Prostate gland (tissue), 2 donors: ENCODE data around the gene LYPD5. TPM values are rescaled to one million over a fixed set of nuclear protein-coding genes. Genes with fewer than 3 reads are reported as not detected.

Experiments used
- DNase-seq: peaks from one replicate; pipeline ENCODE4 v3.0.0-alpha.2; 2019; ENCODE audit warnings: low spot score
- H3K27ac ChIP-seq, 2 donors: fragments of 200-600 bp; sonication (generic); 2 replicates each; pipeline ENCODE4 v1.5.1; 2017 to 2019
- H3K27me3 ChIP-seq: fragments of 200-600 bp; sonication (generic); replicated peaks from 2 replicates; pipeline ENCODE4 v1.5.1; 2019; ENCODE audit not compliant: insufficient read depth
- H3K36me3 ChIP-seq, 2 donors: fragments of 200-600 bp; sonication (generic); 1 replicate in 1 of 2; 2 replicates in 1 of 2; pipeline versions ENCODE4 v1.5.1 to v1.8.1; 2017 to 2019
- H3K4me1 ChIP-seq: fragments of 200-600 bp; sonication (generic); replicated peaks from 2 replicates; pipeline ENCODE4 v1.5.1; 2019
- H3K4me3 ChIP-seq, 2 donors: fragments of 200-600 bp; sonication (generic); 2 replicates each; pipeline ENCODE4 v1.5.1; 2017 to 2019
- H3K9me3 ChIP-seq: fragments of 200-600 bp; sonication (generic); 2 replicates; pipeline ENCODE4 v1.5.1; 2017
- CTCF ChIP-seq, 4 experiments: fragments of 200-600 bp in 2 of 4; fragments of 450-650 bp in 2 of 4; sonication (generic) in 2 of 4; IDR thresholded peaks; 1 replicate in 3 of 4; 2 replicates in 1 of 4; pipeline ENCODE4 v1.5.1; 2016 to 2019; ENCODE audit warnings: antibody characterized with exemption in 4 of 4, mild to moderate bottlenecking in 2 of 4, moderate library complexity in 2 of 4
- POLR2A ChIP-seq: fragments of 450-650 bp; IDR thresholded peaks from one replicate; pipeline ENCODE4 v1.6.1; 2016; ENCODE audit warnings: antibody characterized with exemption, mild to moderate bottlenecking
- POLR2AphosphoS5 ChIP-seq: sonication (generic); formaldehyde crosslinking; IDR thresholded peaks from one replicate; pipeline ENCODE4 v1.6.1; 2017; ENCODE audit warnings: antibody characterized with exemption
- WGBS: methylation state at CpG from one replicate; pipeline ENCODE4 v1.1.5; 2018; 5-methylcytosine and 5-hydroxymethylcytosine counted together
- intact Hi-C: fragments of 100-400 bp; cut with DNase I; formaldehyde crosslinking; loops from one replicate; pipeline ENCODE4 v1.14.2; 2022
- total RNA-seq, 2 donors: library from RNA; depleted of rRNA; stranded (reverse); fragments of >200 nt; gene quantifications; one replicate each; pipeline ENCODE4 v1.1.0, GENCODE V29; 2016

Gene LYPD5
- total RNA-seq, 2 donors from 2014 or later = 2.7 to 6.2 TPM

- no peak overlapping the region for H3K4me3 ChIP-seq
- H3K27ac ChIP-seq = no peak overlapping the region
- no peaks in the 10 kb centered on the region for H3K9me3 ChIP-seq
- intact Hi-C loops = loop anchor here (10.0 kb wide), 1 partner anchor 215 kb away; the partner anchor contains the start of gene ZNF575
- H3K4me1 ChIP-seq = no peaks in the 10 kb centered on the region
- H3K27me3 ChIP-seq = no peaks in the 10 kb centered on the region
- peaks cover 4 to 7% of the 10 kb centered on the region in 2 donors for H3K36me3 ChIP-seq
- no peak for DNase-seq
- no peak for TF ChIP-seq POLR2AphosphoS5
- no peak for TF ChIP-seq POLR2A
- TF ChIP-seq CTCF (IDR thresholded peaks at IDR 0.05) = no peak
- 92% methylated on average over 1 of the region's 1 CpG for WGBS
Observed at GRCh38 chr19:43749898-43750297, 52.3 kb downstream of the LYPD5 start.

- no peak overlapping the region for H3K4me3 ChIP-seq
- H3K9me3 ChIP-seq = no peaks in the 10 kb centered on the region
- intact Hi-C loops = no loop called here
- 84% methylated on average over 7 of the region's 7 CpGs for WGBS
- no peaks in the 10 kb centered on the region for H3K27me3 ChIP-seq
- DNase-seq = no peak
- no peaks in the 10 kb centered on the region for H3K4me1 ChIP-seq
- peaks cover 4 to 7% of the 10 kb centered on the region in 2 donors for H3K36me3 ChIP-seq
- TF ChIP-seq POLR2AphosphoS5 (no peak), POLR2A (no peak), CTCF (IDR thresholded peaks at IDR 0.05) (no peak)
- no peak overlapping the region for H3K27ac ChIP-seq
Observed at GRCh38 chr19:43749152-43749551, 53.1 kb downstream of the LYPD5 start.

- 87% methylated on average over 4 of the region's 4 CpGs for WGBS
- no peak for TF ChIP-seq CTCF (IDR thresholded peaks at IDR 0.05)
- no peak for TF ChIP-seq POLR2AphosphoS5
- no peak for TF ChIP-seq POLR2A
- H3K27me3 ChIP-seq = no peaks in the 10 kb centered on the region
- H3K4me1 ChIP-seq = no peaks in the 10 kb centered on the region
- intact Hi-C loops = no loop called here
- no peak overlapping the region for H3K27ac ChIP-seq
- no peaks in the 10 kb centered on the region for H3K9me3 ChIP-seq
- peaks cover 4 to 7% of the 10 kb centered on the region in 2 donors for H3K36me3 ChIP-seq
- H3K4me3 ChIP-seq = no peak overlapping the region
- no peak for DNase-seq
Observed at GRCh38 chr19:43748685-43749084, 53.6 kb downstream of the LYPD5 start.

GRCh38 chr19:43748205-43748594 lies 54.0 kb downstream of the LYPD5 start:
- Histone ChIP-seq H3K36me3 (peaks cover 4 to 7% of the 10 kb centered on the region in 2 donors), H3K27me3 (no peaks in the 10 kb centered on the region), H3K27ac (no peak overlapping the region), H3K9me3 (no peaks in the 10 kb centered on the region), H3K4me3 (no peak overlapping the region), H3K4me1 (no peaks in the 10 kb centered on the region)
- TF ChIP-seq POLR2A (no peak), POLR2AphosphoS5 (no peak), CTCF (IDR thresholded peaks at IDR 0.05) (no peak)
- intact Hi-C loops = no loop called here
- DNase-seq = no peak
- WGBS = 85% methylated on average over 4 of the region's 4 CpGs

- H3K27ac ChIP-seq = no peak overlapping the region
- H3K4me1 ChIP-seq = no peaks in the 10 kb centered on the region
- intact Hi-C loops = no loop called here
- no peak for DNase-seq
- TF ChIP-seq CTCF (IDR thresholded peaks at IDR 0.05) (no peak), POLR2AphosphoS5 (no peak), POLR2A (no peak)
- H3K4me3 ChIP-seq = no peak overlapping the region
- no peaks in the 10 kb centered on the region for H3K27me3 ChIP-seq
- H3K9me3 ChIP-seq = no peaks in the 10 kb centered on the region
- peaks cover 4 to 7% of the 10 kb centered on the region in 2 donors for H3K36me3 ChIP-seq
- 87% methylated on average over 14 of the region's 16 CpGs for WGBS
Observed at GRCh38 chr19:43747557-43748204, 54.6 kb downstream of the LYPD5 start.
